H1 (cell line): Measurements from ENCODE around the gene AGPAT2. TPM values are rescaled to one million over a fixed set of nuclear protein-coding genes. Genes with fewer than 3 reads are reported as not detected.

Source experiments
- FOSL1 ChIP-seq: IDR thresholded peaks from 2 replicates; pipeline ENCODE4 v1.6.1; 2011; ENCODE audit warnings: mild to moderate bottlenecking, low read depth, low read length, moderate library complexity; ENCODE audit not compliant: insufficient read depth
- JUN ChIP-seq: IDR thresholded peaks from 2 replicates; pipeline ENCODE4 v1.6.1; 2011; ENCODE audit warnings: low read depth, mild to moderate bottlenecking, improper control_type of control experiment, low read length
- KDM1A ChIP-seq: fragments of 200-600, 300-600 bp; sonication (generic); IDR thresholded peaks from 2 replicates; pipeline ENCODE4 v1.7.1; 2016; ENCODE audit warnings: mild to moderate bottlenecking, low read length, borderline replicate concordance
- RBBP5 ChIP-seq: IDR thresholded peaks from 2 replicates; pipeline ENCODE4 v1.7.1; 2012; ENCODE audit warnings: low read depth, mild to moderate bottlenecking, inconsistent platforms, low read length, moderate library complexity, borderline replicate concordance
- SIN3A ChIP-seq, 2 experiments: IDR thresholded peaks in 1 of 2; conservative IDR thresholded peaks in 1 of 2; 2 replicates each; pipeline ENCODE4 v1.6.1; 2011 to 2012; ENCODE audit warnings: low read length in 2 of 2, improper control_type of control experiment in 1 of 2, low read depth in 1 of 2, mild to moderate bottlenecking in 1 of 2
- SIRT6 ChIP-seq: IDR thresholded peaks from one replicate; pipeline ENCODE4 v1.7.1; 2012; ENCODE audit warnings: low read length, inconsistent platforms
- SRF ChIP-seq: IDR thresholded peaks from 2 replicates; pipeline ENCODE4 v1.6.1; 2011; ENCODE audit warnings: mild to moderate bottlenecking, low read depth, low read length, moderate library complexity
- YY1 ChIP-seq: IDR thresholded peaks from 2 replicates; pipeline ENCODE4 v1.6.1; 2011; ENCODE audit warnings: low read depth, mild to moderate bottlenecking, low read length
- polyA plus RNA-seq, 7 experiments: library from polyadenylated mRNA; depleted of rRNA in 3 of 7; stranded (reverse) in 5 of 7; unstranded in 2 of 7; fragments of >200 nt in 5 of 7; fragments of 200-250 nt in 2 of 7; gene quantifications; 1 replicate in 5 of 7; 2 replicates in 1 of 7; 4 replicates in 1 of 7; pipeline versions ENCODE4 v1.2.1 to v1.2.3, GENCODE V29; 2011 to 2013; ENCODE audit warnings: missing spikeins in 2 of 7, mixed read lengths in 2 of 7
- total RNA-seq: library from RNA; stranded (reverse); fragmentation: NEBNext Ultra II Directional; extraction: Animal tissue kit (Norgen Biotek cat#: 25700); gene quantifications from 2 replicates; pipeline ENCODE4 v1.2.1, GENCODE V29; 2021
- TF ChIP-seq, protein P1 (sequence below): IDR thresholded peaks from 2 replicates; pipeline ENCODE4 v1.6.1; 2012; ENCODE audit warnings: low read length, inconsistent platforms
- TF ChIP-seq, protein P2 (sequence below): IDR thresholded peaks from 2 replicates; pipeline ENCODE4 v1.6.1; 2011; ENCODE audit warnings: low read length, improper control_type of control experiment

The AGPAT2 gene
- total and polyA plus RNA-seq, 2 of the 8 experiments (the other 6 are each of a cell fraction or from before 2014, with no cell fraction given): 31.6 to 37.6 TPM

DNA sequence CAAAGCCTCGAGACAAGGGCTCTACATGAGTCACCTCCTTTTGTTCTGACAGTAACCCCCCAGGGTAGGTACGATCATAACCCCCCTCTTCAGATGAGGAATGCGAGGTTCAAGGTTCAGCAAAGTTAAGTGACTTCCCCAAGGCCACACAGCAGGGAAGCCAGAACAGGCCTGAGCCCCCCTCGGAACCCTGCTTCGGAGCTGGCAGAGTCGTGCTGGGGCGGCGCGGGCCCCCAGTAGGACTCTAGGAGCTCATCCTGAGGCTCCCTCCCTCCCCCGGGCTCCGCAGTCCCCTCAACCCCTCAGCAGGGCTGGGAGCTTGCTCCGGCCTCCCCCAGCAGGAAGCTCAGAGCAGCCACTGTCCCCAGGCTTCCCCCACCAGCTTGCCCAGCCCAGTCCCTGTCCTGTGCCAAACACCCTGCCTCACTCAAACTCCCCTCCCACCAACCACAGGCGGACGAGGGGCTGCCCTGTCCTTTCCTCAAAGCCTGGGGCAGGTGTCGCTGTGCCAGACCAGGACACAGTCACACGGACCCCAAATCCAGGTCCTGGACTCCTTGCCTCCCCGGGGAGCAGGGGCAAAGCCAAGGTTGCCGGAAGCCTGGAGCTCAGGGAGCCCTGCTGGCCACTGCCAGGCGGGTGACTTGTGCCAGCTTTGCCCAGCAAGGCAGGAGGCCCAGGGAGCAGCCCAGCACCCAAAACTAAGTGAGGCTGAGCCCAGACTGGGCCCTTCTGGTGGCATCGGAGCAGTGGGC lies 5.1 kb downstream of the AGPAT2 start (continued):
- no peak for TF ChIP-seq RBBP5
- no peak for TF ChIP-seq YY1
- no peak for TF ChIP-seq KDM1A
- TF ChIP-seq JUN: no peak
- TF ChIP-seq SIN3A (conservative IDR thresholded peaks at IDR 0.05 in 1 of 2, IDR thresholded peaks at IDR 0.05 in 1 of 2; ENCODE audit: low read depth in 1 of 2, low read length in 2 of 2): no peak
- no peak for TF ChIP-seq SIRT6
- TF ChIP-seq SRF: no peak
- no peak for TF ChIP-seq FOSL1
- TF ChIP-seq, protein P1, sequence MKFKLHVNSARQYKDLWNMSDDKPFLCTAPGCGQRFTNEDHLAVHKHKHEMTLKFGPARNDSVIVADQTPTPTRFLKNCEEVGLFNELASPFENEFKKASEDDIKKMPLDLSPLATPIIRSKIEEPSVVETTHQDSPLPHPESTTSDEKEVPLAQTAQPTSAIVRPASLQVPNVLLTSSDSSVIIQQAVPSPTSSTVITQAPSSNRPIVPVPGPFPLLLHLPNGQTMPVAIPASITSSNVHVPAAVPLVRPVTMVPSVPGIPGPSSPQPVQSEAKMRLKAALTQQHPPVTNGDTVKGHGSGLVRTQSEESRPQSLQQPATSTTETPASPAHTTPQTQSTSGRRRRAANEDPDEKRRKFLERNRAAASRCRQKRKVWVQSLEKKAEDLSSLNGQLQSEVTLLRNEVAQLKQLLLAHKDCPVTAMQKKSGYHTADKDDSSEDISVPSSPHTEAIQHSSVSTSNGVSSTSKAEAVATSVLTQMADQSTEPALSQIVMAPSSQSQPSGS: no peak
- TF ChIP-seq, protein P2, sequence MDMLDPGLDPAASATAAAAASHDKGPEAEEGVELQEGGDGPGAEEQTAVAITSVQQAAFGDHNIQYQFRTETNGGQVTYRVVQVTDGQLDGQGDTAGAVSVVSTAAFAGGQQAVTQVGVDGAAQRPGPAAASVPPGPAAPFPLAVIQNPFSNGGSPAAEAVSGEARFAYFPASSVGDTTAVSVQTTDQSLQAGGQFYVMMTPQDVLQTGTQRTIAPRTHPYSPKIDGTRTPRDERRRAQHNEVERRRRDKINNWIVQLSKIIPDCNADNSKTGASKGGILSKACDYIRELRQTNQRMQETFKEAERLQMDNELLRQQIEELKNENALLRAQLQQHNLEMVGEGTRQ: no peak
- TF ChIP-seq, all 59 proteins: peak for 0
